ENCODE data around the gene IL20RB. TPM values are rescaled to one million over a fixed set of nuclear protein-coding genes. Genes with fewer than 3 reads are reported as not detected.

IL20RB gene
- polyA plus RNA-seq, 1 donor (not counting 4 experiments of a cell fraction or from before 2014, with no cell fraction given) = 239 TPM

- Histone ChIP-seq H2AFZ (ENCODE audit: control insufficient read depth, low read length) (no peak overlapping the region), H3K4me3 (ENCODE audit: control insufficient read depth in 2 of 3, extremely low read depth in 1 of 3, insufficient read depth in 2 of 3, low read depth in 1 of 3, low read length in 3 of 3) (no peak overlapping the region), H3K36me3 (ENCODE audit: control insufficient read depth in 2 of 2, extremely low read depth in 1 of 2, insufficient read depth in 2 of 2, low read length in 2 of 2) (peaks cover 11 to 19% of the 10 kb centered on the region in 2 experiments), H3K9me3 (ENCODE audit: control insufficient read depth, low read depth, low read length) (no peaks in the 10 kb centered on the region), H3K9me1 (ENCODE audit: control insufficient read depth, extremely low read depth, insufficient read depth, low read length) (peaks cover 4% of the 10 kb centered on the region), H3K27ac (ENCODE audit: control insufficient read depth, insufficient read depth, low read length) (no peak overlapping the region), H3K4me2 (ENCODE audit: control insufficient read depth, extremely low read depth, insufficient read depth, low read depth, low read length) (no peak overlapping the region), H3K4me1 (ENCODE audit: control insufficient read depth, extremely low read depth, insufficient read depth, low read length) (peaks cover 10% of the 10 kb centered on the region), H3K9ac (ENCODE audit: control insufficient read depth, extremely low read depth, insufficient read depth, low read length) (no peak overlapping the region), H3K79me2 (ENCODE audit: control insufficient read depth, insufficient read depth, low read length) (peaks cover 89% of the 10 kb centered on the region), H3K27me3 (ENCODE audit: control insufficient read depth, extremely low read depth, insufficient read depth, low read length) (no peaks in the 10 kb centered on the region), H4K20me1 (ENCODE audit: control insufficient read depth, extremely low read depth, insufficient read depth, low read length) (peaks cover 11% of the 10 kb centered on the region)
- dilution Hi-C loops (cut with MboI; ENCODE audit: extremely low pct_ligation_motif_present, low sequenced_read_pairs) = no loop called here
- FAIRE-seq (no peak), DNase-seq (ENCODE audit: low read depth, low spot score) (no peak)
- no peak for TF ChIP-seq EZH2 (IDR thresholded peaks at IDR 0.05; ENCODE audit: low read length)
- no peak for TF ChIP-seq CTCF (optimal IDR thresholded peaks at IDR 0.05 in 1 of 3, IDR thresholded peaks at IDR 0.05 in 1 of 3, conservative IDR thresholded peaks at IDR 0.05 in 1 of 3; ENCODE audit: extremely low read depth in 1 of 3, insufficient read depth in 2 of 3, low read length in 3 of 3)
These were observed 16.9 kb downstream of the IL20RB start for GRCh38 chr3:136974670-136975069.

DNA sequence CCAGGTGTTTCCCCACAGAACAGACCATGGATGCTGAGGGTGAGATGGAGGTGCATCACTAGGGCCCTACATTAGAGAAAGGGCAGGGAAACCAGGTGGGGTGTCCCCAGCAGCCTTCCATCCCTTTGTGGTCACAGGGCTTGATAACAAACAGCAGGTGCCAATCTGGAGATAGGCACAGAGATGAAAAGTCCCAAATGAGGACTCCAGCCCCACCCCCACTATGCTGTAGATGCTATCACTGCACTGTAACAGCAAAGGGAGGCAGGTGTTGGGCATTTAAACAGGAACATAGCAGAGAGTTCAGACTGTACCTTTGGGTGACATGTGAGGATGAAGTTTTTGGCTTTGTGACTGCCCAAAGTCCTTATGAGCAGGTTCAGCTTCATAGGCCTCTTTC is 21.4 kb downstream of the IL20RB start:
- DNase-seq (ENCODE audit: low read depth, low spot score) = no peak
- H3K27me3 ChIP-seq (ENCODE audit: control insufficient read depth, extremely low read depth, insufficient read depth, low read length) = no peaks in the 10 kb centered on the region
- no peak overlapping the region for H3K9ac ChIP-seq (ENCODE audit: control insufficient read depth, extremely low read depth, insufficient read depth, low read length)
- H3K36me3 ChIP-seq (ENCODE audit: control insufficient read depth in 2 of 2, extremely low read depth in 1 of 2, insufficient read depth in 2 of 2, low read length in 2 of 2) = peaks cover 35 to 48% of the 10 kb centered on the region in 2 experiments
- peaks cover 8% of the 10 kb centered on the region for H3K9me1 ChIP-seq (ENCODE audit: control insufficient read depth, extremely low read depth, insufficient read depth, low read length)
- H3K79me2 ChIP-seq (ENCODE audit: control insufficient read depth, insufficient read depth, low read length) = peaks cover 72% of the 10 kb centered on the region
- no peak overlapping the region for H3K4me3 ChIP-seq (ENCODE audit: control insufficient read depth in 2 of 3, extremely low read depth in 1 of 3, insufficient read depth in 2 of 3, low read depth in 1 of 3, low read length in 3 of 3)
- no peaks in the 10 kb centered on the region for H3K9me3 ChIP-seq (ENCODE audit: control insufficient read depth, low read depth, low read length)
- H4K20me1 ChIP-seq (ENCODE audit: control insufficient read depth, extremely low read depth, insufficient read depth, low read length) = peaks cover 16% of the 10 kb centered on the region
- H3K27ac ChIP-seq (ENCODE audit: control insufficient read depth, insufficient read depth, low read length) = no peak overlapping the region
- dilution Hi-C loops (cut with MboI; ENCODE audit: extremely low pct_ligation_motif_present, low sequenced_read_pairs) = no loop called here
- no peak overlapping the region for H3K4me2 ChIP-seq (ENCODE audit: control insufficient read depth, extremely low read depth, insufficient read depth, low read depth, low read length)
- H2AFZ ChIP-seq (ENCODE audit: control insufficient read depth, low read length) = no peak overlapping the region
- FAIRE-seq = no peak
- peaks cover 22% of the 10 kb centered on the region for H3K4me1 ChIP-seq (ENCODE audit: control insufficient read depth, extremely low read depth, insufficient read depth, low read length)
- TF ChIP-seq CTCF (optimal IDR thresholded peaks at IDR 0.05 in 1 of 3, IDR thresholded peaks at IDR 0.05 in 1 of 3, conservative IDR thresholded peaks at IDR 0.05 in 1 of 3; ENCODE audit: extremely low read depth in 1 of 3, insufficient read depth in 2 of 3, low read length in 3 of 3) = no peak
- no peak for TF ChIP-seq EZH2 (IDR thresholded peaks at IDR 0.05; ENCODE audit: low read length)

Data from keratinocyte (primary cell).